Activated gamma-delta T cell treated with anti-CD3 and anti-CD28 coated beads, Interleukin-2, amount 50 U/mL, for 16 hours (primary cell): Measurements from ENCODE around the gene MINK1.
A peak's percentile ranks its signal among the peaks of the same experiment; 100 is the strongest.

ENCODE experiments used
- DNase-seq: peaks from one replicate; pipeline ENCODE4 v3.0.0-alpha.2; 2020; ENCODE audit warnings: low read depth

Gene MINK1

GRCh38 chr17:4833178-4833940 lies at the start of gene MINK1:
TSS of gene MINK1 (plus strand) at chr17:4833340. CDS start at chr17:4833584, 244 bp downstream.
- DNase-seq: peak; percentile 81

- no peak for DNase-seq
Observed at GRCh38 chr17:4785311-4786105, 47.6 kb upstream of the MINK1 start.

- no peak for DNase-seq
Observed at GRCh38 chr17:4786106-4786511, 47.0 kb upstream of the MINK1 start, which contains the start of gene VMO1. TSS of gene VMO1 (minus strand) at chr17:4786364. CDS start at chr17:4786352, 12 bp downstream.

- DNase-seq: no peak
Observed at GRCh38 chr17:4786516-4786915, 46.6 kb upstream of the MINK1 start.

- no peak for DNase-seq
Observed at GRCh38 chr17:4788159-4788806, 44.9 kb upstream of the MINK1 start.

- no peak for DNase-seq
Observed at GRCh38 chr17:4788807-4789700, 44.1 kb upstream of the MINK1 start, which contains the start of gene GLTPD2. TSS of gene GLTPD2 (plus strand) at chr17:4788964. CDS start at chr17:4789012, 48 bp downstream.

- DNase-seq: no peak
Observed at GRCh38 chr17:4789701-4789950, 43.5 kb upstream of the MINK1 start.

GRCh38 chr17:4789951-4790704 lies 43.0 kb upstream of the MINK1 start:
- peak; percentile 59 for DNase-seq

GRCh38 chr17:4790705-4791088 lies 42.4 kb upstream of the MINK1 start:
- DNase-seq: no peak

GRCh38 chr17:4795168-4795567 lies 38.0 kb upstream of the MINK1 start:
- DNase-seq: no peak

- DNase-seq: no peak
Observed at GRCh38 chr17:4796552-4796920, 36.6 kb upstream of the MINK1 start.

- no peak for DNase-seq
Observed at GRCh38 chr17:4800462-4801196, 32.5 kb upstream of the MINK1 start.

- DNase-seq: no peak
Observed at GRCh38 chr17:4802228-4802627, 30.9 kb upstream of the MINK1 start, which contains the start of gene C17orf114. TSS of gene C17orf114 (minus strand) at chr17:4802328.

- no peak for DNase-seq
Observed at GRCh38 chr17:4806456-4806776, 26.7 kb upstream of the MINK1 start.

- DNase-seq: peak; percentile 77
Observed at GRCh38 chr17:4806777-4807604, 26.1 kb upstream of the MINK1 start, which contains the start of gene PLD2. TSS of gene PLD2 (plus strand) at chr17:4807152. CDS start at chr17:4807773, 621 bp downstream.

GRCh38 chr17:4807605-4808377 lies 25.3 kb upstream of the MINK1 start:
- DNase-seq: no peak

- no peak for DNase-seq
Observed at GRCh38 chr17:4808378-4808767, 24.8 kb upstream of the MINK1 start.

GRCh38 chr17:4810696-4811290 lies 22.3 kb upstream of the MINK1 start:
- DNase-seq: no peak
